Smooth muscle cell (in vitro differentiated cells): ENCODE results near the gene PAQR4. TPM values are rescaled to one million over a fixed set of nuclear protein-coding genes. Genes with fewer than 3 reads are reported as not detected.

Experiments
- DNase-seq: peaks from one replicate; lab custom pipeline; 2025; ENCODE audit not compliant: unreplicated experiment; lab: John Stamatoyannopoulos, UW
- H2AFZ ChIP-seq: fragments of 200-600 bp; sonication (generic); 2 replicates; pipeline ENCODE4 v1.6.0; 2016; ENCODE audit warnings: antibody characterized with exemption, low read depth, mild to moderate bottlenecking
- H3F3A ChIP-seq: fragments of 200-600 bp; sonication (generic); 2 replicates; pipeline ENCODE4 v1.6.0; 2017; ENCODE audit warnings: antibody characterized with exemption, low read depth
- H3K27ac ChIP-seq: fragments of 200-600 bp; sonication (generic); 2 replicates; pipeline ENCODE4 v1.5.1; 2016; ENCODE audit warnings: low read depth, mild to moderate bottlenecking
- H3K27me3 ChIP-seq: fragments of 200-600 bp; sonication (generic); 2 replicates; pipeline ENCODE4 v1.6.1; 2016; ENCODE audit warnings: low read depth, mild to moderate bottlenecking
- H3K36me3 ChIP-seq: fragments of 200-600 bp; sonication (generic); 2 replicates; pipeline ENCODE4 v1.5.1; 2016; ENCODE audit warnings: low read depth
- H3K4me1 ChIP-seq: fragments of 200-600 bp; sonication (generic); 2 replicates; pipeline ENCODE4 v1.5.1; 2016; ENCODE audit warnings: low read depth
- H3K4me2 ChIP-seq: fragments of 200-600 bp; sonication (generic); 2 replicates; pipeline ENCODE4 v1.6.0; 2016; ENCODE audit warnings: mild to moderate bottlenecking
- H3K4me3 ChIP-seq: fragments of 200-600 bp; sonication (generic); 2 replicates; pipeline ENCODE4 v1.5.1; 2016; ENCODE audit warnings: mild to moderate bottlenecking
- H3K79me2 ChIP-seq: fragments of 200-600 bp; sonication (generic); 2 replicates; pipeline ENCODE4 v1.6.0; 2016; ENCODE audit warnings: low read depth, mild to moderate bottlenecking
- H3K9ac ChIP-seq: fragments of 200-600 bp; sonication (generic); 2 replicates; pipeline ENCODE4 v1.6.0; 2016; ENCODE audit warnings: low read depth
- H3K9me3 ChIP-seq: fragments of 200-600 bp; sonication (generic); replicated peaks from 2 replicates; pipeline ENCODE4 v1.5.1; 2016; ENCODE audit warnings: low read depth
- H4K20me1 ChIP-seq: fragments of 200-600 bp; sonication (generic); 2 replicates; pipeline ENCODE4 v1.6.0; 2016; ENCODE audit warnings: low read depth
- WGBS: methylation state at CpG from one replicate; pipeline ENCODE4 v1.1.7; 2016; ENCODE audit warnings: low lambda C conversion rate; 5-methylcytosine and 5-hydroxymethylcytosine counted together
- polyA plus RNA-seq: library from polyadenylated mRNA; unstranded; fragments of >200 nt; fragmentation: Nextera tagmentation; extraction: Ambion mirVana; gene quantifications from 2 replicates; pipeline ENCODE4 v1.2.1, GENCODE V29; 2016
- total RNA-seq: library from RNA; depleted of rRNA; stranded (reverse); fragments of >200 nt; gene quantifications from 2 replicates; pipeline ENCODE4 v1.2.3, GENCODE V29; 2014
- TF ChIP-seq, protein P1 (sequence below): fragments of 200-600 bp; sonication (generic); IDR thresholded peaks from 2 replicates; pipeline ENCODE4 v1.5.1; 2017; ENCODE audit warnings: borderline replicate concordance, mild to moderate bottlenecking, antibody characterized with exemption; ENCODE audit not compliant: insufficient read depth, poor library complexity, severe bottlenecking

PAQR4 gene
- total and polyA plus RNA-seq, 2 experiments from 2014 or later: 4.6 to 9.3 TPM

DNA sequence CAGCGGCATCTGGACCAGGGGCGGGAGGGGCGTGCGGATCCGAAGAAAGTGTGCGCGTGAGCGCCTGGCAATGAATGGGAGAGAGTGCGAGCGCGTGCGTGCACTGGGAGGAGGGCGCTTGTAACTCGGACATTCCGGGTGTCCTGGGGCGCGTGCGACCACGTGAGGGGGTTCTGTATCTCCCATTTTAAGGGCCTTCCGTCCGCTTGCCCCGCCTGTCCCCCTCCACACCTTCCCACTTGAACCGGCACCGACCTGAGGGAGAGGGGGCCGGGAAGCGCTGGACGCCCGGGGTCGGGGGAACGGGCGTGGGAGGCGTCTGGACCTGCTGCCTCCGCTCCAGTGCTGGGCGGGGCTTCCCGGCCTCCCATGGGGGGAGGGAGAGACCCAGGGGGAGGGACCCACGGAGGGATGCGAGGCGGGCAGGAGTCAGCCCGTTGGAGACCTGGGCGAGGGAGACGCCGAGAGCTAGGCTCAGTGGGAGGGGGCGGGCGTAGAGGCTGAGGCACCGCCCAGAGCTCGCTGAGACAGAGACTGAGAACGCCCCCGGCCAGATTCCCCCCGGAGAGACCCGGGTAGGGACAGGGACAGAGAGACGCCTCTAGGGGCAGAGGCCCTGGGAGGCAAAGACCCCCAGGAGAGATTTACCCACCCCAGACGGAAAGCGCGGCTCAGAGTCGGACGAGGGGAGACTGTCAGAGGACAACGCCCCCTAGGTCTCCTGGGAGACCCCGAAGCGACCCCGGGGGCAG is 5.2 kb upstream of the PAQR4 start, which contains the start of gene KREMEN2:
Gene KREMEN2 (plus strand): TSS at position 553 of the 752 bp plus-strand sequence. CDS start 246 bp downstream, outside the sequence.
- Histone ChIP-seq H3K4me2 (peak within 1 kb of the TSS; percentile 90), H3K27ac (no peak within 1 kb of the TSS), H3K4me1 (peaks cover 18% of the 10 kb centered on the region), H3K9me3 (no peaks in the 10 kb centered on the region), H3K36me3 (no peaks in the 10 kb centered on the region), H3F3A (no peaks in the 10 kb centered on the region), H4K20me1 (no peaks in the 10 kb centered on the region), H2AFZ (no peak within 1 kb of the TSS), H3K79me2 (no peaks in the 10 kb centered on the region), H3K9ac (no peak within 1 kb of the TSS), H3K27me3 (peaks cover 57% of the 10 kb centered on the region), H3K4me3 (peak within 1 kb of the TSS; percentile 50)
- no peak for DNase-seq
- under 1% methylated on average over 34 of the region's 60 CpGs for WGBS
- TF ChIP-seq, protein P1, sequence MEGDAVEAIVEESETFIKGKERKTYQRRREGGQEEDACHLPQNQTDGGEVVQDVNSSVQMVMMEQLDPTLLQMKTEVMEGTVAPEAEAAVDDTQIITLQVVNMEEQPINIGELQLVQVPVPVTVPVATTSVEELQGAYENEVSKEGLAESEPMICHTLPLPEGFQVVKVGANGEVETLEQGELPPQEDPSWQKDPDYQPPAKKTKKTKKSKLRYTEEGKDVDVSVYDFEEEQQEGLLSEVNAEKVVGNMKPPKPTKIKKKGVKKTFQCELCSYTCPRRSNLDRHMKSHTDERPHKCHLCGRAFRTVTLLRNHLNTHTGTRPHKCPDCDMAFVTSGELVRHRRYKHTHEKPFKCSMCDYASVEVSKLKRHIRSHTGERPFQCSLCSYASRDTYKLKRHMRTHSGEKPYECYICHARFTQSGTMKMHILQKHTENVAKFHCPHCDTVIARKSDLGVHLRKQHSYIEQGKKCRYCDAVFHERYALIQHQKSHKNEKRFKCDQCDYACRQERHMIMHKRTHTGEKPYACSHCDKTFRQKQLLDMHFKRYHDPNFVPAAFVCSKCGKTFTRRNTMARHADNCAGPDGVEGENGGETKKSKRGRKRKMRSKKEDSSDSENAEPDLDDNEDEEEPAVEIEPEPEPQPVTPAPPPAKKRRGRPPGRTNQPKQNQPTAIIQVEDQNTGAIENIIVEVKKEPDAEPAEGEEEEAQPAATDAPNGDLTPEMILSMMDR: no peak

DNA sequence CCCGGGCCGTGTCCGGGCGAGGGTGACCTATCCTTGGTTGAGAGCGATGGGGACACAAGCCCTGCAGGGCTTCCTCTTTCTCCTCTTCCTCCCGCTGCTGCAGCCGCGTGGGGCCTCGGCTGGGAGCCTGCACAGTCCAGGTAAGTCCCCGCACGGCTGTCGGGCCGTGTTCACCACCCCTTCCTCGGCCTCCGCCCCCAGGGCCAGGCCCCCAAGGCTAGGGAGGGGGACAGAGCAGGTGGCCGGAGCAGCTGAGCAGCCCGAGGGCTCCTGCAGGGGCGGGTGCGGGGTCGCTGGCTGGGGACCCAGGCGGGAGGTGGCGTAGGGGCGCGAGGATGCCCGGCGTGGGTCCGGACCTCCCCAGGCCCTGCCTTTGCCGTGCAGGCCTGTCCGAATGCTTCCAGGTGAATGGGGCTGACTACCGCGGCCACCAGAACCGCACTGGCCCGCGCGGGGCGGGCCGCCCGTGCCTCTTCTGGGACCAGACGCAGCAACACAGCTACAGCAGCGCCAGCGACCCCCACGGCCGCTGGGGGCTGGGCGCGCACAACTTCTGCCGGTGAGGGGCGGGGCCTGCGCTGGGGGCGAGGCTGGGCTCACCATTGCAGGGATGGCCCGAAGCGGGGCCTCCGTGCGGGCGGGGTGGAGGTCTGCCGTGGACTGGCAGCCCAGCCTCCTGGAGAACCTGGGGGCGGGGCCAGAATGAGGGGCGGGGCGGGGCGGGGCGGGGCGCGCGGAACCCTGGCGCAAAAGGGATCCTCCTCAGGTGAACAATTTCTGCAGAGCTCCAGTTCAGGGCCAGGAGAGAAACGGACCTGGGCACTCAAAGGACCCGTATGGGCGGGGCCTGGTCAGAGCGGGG is 4.4 kb upstream of the PAQR4 start:
- Histone ChIP-seq H3K4me1 (peaks cover 18% of the 10 kb centered on the region), H4K20me1 (no peaks in the 10 kb centered on the region), H3K79me2 (no peaks in the 10 kb centered on the region), H3K27ac (no peak overlapping the region), H3K9ac (no peak overlapping the region), H2AFZ (no peak overlapping the region), H3K4me3 (peak overlapping the region; percentile 50), H3K9me3 (no peaks in the 10 kb centered on the region), H3K4me2 (peak overlapping the region; percentile 90), H3K36me3 (no peaks in the 10 kb centered on the region), H3K27me3 (peaks cover 57% of the 10 kb centered on the region), H3F3A (no peaks in the 10 kb centered on the region)
- TF ChIP-seq, protein P1: no peak
- under 1% methylated on average over 65 of the region's 68 CpGs for WGBS
- no peak for DNase-seq

DNA sequence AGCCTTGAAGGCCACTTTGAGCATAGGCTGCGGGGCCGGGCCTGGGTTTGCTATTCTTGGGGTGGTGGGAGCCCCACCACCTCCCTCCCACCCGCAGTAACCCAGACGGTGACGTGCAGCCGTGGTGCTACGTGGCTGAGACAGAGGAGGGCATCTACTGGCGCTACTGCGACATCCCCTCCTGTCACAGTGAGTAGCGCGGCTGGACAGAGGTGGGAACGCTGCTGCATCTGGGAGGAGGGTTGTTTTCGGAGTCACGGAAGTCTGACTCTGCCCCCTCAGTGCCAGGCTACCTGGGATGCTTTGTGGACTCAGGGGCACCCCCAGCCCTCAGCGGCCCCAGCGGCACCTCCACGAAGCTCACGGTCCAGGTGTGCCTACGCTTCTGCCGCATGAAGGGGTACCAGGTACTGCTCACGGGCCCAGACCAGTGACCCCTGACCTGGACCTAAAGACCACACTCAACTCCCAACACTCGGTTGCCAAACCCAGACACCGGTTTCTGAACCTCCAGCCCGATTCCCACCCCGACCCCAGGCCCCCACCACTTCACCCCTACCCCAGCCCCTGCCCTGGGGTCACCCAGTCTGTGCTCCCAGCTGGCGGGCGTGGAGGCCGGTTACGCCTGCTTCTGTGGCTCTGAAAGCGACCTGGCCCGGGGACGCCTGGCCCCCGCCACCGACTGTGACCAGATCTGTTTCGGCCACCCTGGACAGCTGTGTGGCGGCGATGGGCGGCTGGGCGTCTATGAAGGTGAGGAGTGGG is 2.9 kb upstream of the PAQR4 start:
- H3K27ac ChIP-seq: no peak overlapping the region
- H3K27me3 ChIP-seq: peaks cover 57% of the 10 kb centered on the region
- H3K4me1 ChIP-seq: peaks cover 18% of the 10 kb centered on the region
- H3K9me3 ChIP-seq: no peaks in the 10 kb centered on the region
- TF ChIP-seq, protein P1: no peak
- H3K4me2 ChIP-seq: no peak overlapping the region
- H2AFZ ChIP-seq: no peak overlapping the region
- 85% methylated on average over 35 of the region's 39 CpGs for WGBS
- H3K4me3 ChIP-seq: no peak overlapping the region
- H3K36me3 ChIP-seq: no peaks in the 10 kb centered on the region
- no peak overlapping the region for H3K9ac ChIP-seq
- H4K20me1 ChIP-seq: peaks cover 11% of the 10 kb centered on the region
- H3F3A ChIP-seq: no peaks in the 10 kb centered on the region
- no peaks in the 10 kb centered on the region for H3K79me2 ChIP-seq
- no peak for DNase-seq
